ENCODE data around the gene NLGN2. TPM values are rescaled to one million over a fixed set of nuclear protein-coding genes. Genes with fewer than 3 reads are reported as not detected.

Gene NLGN2
- 2.4 and 6.1 TPM in 2 replicates for total RNA-seq

DNA sequence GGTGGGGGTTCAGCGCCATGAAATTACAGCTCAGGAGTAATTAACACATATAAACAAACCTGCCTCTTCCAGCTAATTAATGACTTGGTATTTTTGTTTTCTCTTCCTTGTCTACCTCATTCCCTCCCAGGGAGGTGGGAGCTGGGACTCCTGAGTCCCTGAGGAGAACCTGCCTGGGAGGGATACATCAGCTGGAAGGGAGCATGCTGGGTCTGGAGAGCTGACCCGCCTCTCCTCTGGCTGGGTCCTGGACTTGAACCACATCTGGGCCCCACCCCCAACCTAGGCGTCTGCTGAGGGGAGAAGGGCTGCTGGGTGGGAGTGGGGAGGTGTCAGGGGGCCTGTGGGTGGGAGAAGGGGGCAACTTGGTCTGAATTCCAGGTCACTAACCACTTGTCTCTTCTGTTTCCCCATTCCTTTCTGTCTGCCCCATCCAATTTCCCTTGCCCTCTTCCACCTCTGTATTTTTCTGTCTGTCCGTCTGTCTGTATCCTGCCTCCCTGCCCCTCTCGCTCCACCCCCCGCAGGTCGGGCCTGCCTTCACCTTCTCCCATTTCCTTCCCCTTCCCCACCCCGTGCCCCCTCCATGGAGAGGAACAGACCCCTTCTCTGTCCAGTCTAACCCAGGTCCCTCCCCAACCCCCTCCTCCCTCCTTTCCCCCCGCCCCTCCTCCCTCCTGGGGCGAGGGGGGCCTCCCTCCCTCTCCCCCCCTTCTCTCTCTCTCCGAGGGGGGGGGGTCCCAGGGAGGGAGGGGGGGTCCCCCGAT is at the start of gene NLGN2:
NLGN2 (plus strand) TSS at position 361 of the 767 bp plus-strand sequence. CDS start 411 bp downstream, outside the sequence.

DNA sequence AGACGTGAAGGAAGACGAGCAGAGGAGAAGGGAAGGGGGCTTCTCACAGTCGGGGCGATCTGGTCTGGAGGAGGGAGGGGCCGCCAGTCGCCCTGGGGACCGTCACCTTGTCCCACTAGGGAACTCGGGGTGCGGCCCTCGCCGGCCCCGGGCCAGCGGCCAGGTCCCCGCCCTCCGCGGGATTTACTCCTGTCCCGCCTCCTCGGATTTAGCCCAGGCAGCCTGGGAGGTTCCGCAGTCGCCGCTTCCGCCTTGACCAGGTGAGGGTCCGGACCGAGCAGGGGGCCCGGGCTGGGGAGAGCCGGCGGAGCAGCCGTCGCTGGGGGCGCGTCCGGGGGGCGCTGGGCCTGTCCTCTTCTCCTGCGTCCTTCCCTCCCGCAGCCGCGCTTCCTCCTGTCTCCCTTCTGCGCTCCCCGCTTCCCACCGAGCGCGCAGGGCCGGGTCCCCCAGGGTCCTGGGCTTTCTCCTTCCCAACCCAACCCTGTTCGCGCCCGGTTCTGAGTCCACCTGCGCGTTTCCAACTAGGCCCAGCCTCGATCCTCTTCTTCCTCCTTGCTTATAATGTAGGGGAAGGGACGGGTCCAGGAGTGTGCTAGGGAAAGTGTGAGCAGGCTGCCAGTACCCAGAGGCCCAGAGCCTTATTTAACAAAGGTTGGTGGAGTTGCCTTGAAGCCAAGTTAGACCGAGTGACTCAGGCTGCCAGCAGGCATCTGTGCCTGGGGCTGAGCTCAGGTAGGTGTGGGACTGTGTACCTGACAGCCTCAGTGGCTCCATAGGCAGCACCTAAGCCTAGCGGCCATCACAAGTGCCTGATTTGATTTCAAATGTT is 26.6 kb upstream of the NLGN2 start, which contains the start of gene TNK1:
TNK1 (plus strand) TSS at position 235 of the 829 bp plus-strand sequence. CDS start 1,838 bp downstream, outside the sequence.

DNA sequence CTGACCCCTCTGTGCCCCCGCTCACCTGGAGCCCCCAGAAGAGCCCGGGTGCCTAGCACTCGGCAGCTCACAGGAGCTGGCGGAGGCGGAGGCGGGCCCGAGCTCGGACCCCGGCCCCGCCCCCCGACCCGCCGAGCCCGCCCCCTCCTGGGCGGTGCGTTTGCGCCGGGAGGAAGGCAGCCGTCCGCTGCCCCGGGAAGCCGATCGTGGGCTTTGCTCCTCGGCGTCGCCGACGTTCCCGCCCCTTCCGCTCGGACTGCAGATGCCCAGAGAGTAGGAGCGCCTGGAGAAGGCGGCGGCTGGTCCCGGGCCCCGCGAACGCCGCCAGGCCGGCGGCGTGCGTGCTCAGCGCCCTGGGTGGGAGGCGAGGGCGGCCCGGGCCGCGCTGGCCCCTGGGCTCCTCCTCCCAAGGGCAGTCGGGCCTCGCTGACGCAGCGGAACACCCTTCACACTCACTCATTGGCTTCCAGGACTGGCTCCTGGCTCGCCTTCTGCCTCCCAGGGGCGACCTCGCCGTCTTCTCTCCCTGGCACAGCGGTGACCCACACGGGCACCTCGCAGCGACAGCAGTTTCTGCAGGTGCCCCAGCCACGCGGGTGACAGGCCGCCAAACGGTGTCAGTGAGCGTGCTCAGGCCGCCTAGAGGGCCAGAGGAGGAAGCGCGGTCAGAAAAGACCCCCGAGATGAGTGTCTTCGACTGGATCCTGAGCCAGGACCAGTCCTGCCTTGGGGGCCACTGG is 13.0 kb upstream of the NLGN2 start, which contains the start of gene PLSCR3:
PLSCR3 (minus strand) TSS at position 74 of the 740 bp plus-strand sequence. CDS start 415 bp downstream, outside the sequence.

DNA sequence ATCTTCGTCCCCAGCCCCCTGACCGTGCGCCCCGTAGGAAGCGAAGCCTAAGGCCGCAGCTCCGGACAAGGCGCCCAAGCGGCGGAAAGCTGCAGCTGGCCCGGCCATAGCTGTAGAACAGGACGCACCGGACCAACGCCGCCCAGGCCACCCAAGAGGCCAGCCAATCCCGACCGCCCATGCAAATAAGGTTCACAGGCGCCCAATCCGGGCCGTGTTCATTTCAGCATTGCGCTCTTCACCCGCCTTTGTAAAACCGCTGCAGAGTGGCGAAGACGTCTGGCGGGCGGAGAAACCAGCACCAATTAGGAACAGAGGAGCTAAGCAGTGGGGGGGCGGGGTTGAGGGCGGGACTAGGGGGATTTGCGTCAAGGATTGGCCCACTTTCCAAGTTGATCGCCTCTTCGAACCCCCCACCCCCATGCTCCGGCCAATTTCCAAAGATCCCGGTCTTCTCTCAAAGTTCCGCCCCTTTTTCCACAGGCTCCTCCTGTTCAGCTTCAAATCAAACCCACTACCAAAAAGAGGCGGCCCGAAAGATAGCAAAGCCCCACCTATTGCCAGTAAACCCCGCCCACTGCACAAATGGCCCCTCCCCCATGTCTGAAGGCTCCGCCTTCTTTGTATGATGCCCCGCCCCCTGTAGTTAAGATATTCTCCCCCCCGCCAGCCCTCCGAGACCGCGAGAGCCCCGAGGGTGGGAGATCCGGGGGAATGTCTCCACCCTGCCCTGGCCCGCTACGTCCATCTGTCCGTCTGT is 3.5 kb upstream of the NLGN2 start, which contains the start of gene TMEM256:
TMEM256 (minus strand) TSS at position 121 of the 760 bp plus-strand sequence; CDS start at position 108, 13 bp downstream.

DNA sequence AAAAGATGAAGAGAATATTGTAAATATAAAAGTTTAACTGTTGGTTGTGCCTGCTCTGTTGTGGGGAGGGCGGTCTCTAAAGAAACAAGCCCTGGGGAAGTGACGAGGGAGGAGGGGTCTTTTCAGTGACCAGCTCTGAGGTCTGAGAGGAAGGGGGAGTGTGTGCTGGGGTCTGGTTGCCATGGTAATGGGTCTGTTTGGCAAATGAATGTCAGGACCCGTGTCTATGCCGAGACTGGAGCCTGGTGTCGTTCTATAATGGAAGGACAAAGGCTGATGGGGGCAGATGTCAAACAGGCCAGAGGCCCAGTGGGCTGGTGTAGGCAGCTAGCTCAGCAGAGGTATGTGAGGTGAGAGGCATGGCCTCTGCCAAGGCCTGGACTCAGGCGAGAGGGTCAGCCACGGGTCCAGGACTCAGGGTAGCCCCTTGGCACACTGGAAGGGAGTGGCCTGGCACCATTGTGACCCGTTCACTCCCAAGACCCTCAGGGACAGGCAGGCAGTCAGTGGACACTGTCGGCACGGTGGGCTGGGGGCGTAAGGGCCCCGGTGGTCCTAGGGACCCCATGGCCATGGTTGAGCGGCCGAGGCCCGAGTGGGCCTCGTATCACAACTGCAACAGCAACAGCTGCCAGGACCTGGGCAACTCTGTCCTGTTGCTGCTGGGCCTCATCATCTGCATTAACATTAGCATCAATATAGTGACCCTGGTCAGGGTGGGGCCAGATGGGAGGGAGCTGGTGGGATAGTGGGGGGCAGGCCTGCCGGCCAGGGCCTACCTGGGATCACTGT is 12.4 kb downstream of the NLGN2 start, which contains the start of gene SPEM1:
SPEM1 (plus strand) TSS at position 506 of the 792 bp plus-strand sequence; CDS start at position 567, 61 bp downstream.

GRCh38 chr17:7425316-7425715 is 17.7 kb downstream of the NLGN2 start, which contains the start of gene SPEM2:
Gene SPEM2 (plus strand): TSS chr17:7425616. CDS start chr17:7425689, 73 bp downstream.

GRCh38 chr17:7428557-7428956 is 20.9 kb downstream of the NLGN2 start, which contains the start of gene SPEM3:
Gene SPEM3 (plus strand): TSS chr17:7428857. CDS start chr17:7428903, 46 bp downstream.

DNA sequence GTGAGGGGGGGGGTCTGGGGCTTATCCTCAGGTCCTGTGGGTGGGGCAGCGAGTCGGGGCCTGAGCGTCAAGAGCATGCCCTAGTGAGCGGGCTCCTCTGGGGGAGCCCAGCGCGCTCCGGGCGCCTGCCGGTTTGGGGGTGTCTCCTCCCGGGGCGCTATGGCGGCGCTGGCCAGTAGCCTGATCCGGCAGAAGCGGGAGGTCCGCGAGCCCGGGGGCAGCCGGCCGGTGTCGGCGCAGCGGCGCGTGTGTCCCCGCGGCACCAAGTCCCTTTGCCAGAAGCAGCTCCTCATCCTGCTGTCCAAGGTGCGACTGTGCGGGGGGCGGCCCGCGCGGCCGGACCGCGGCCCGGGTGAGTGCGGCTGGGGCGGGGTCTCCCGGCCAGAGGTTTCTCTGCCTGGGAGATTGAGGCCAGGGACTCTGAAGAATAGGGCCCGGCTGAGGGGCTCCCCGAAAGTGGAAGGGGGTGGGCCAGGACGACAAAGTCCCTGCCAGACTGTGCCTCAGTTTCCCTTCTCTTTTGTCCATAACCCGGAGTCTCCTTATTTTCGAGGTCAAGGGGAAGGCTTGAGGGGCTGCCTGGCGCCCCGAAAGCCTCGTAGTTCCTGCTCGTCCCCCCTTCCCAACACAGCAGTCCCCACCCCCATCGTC is 31.9 kb downstream of the NLGN2 start, which contains the start of gene FGF11:
FGF11 (plus strand) TSS at position 51 of the 651 bp plus-strand sequence; CDS start at position 160, 109 bp downstream.

GRCh38 chr17:7444682-7445618 is 37.3 kb downstream of the NLGN2 start, which contains the start of gene CHRNB1:
Gene CHRNB1 (plus strand): TSS chr17:7445061. CDS start chr17:7445128, 67 bp downstream.

Other genes starting within 250 kb of the NLGN2 start
- gene ASGR1, start 228.5 kb upstream of the NLGN2 start, total RNA-seq, result 0.23 TPM in 1 of 2 replicates, not detected in the other
- gene DLG4, start 188.0 kb upstream of the NLGN2 start, total RNA-seq, result 1.4 and 5.5 TPM in 2 replicates
- 173 and 216 TPM in 2 replicates for gene ACADVL, start 187.9 kb upstream of the NLGN2 start, total RNA-seq
- gene DVL2, start 173.3 kb upstream of the NLGN2 start, total RNA-seq, result 32.6 and 39.5 TPM in 2 replicates
- gene PHF23, start 168.4 kb upstream of the NLGN2 start, total RNA-seq, result 26.9 and 32.2 TPM in 2 replicates
- 171 and 262 TPM in 2 replicates for gene GABARAP, start 165.4 kb upstream of the NLGN2 start, total RNA-seq
- gene CTDNEP1, start 156.1 kb upstream of the NLGN2 start, total RNA-seq, result 39.4 and 49.4 TPM in 2 replicates
- 23.3 and 36.8 TPM in 2 replicates for gene ELP5, start 155.6 kb upstream of the NLGN2 start, total RNA-seq
- gene CLDN7, start 145.4 kb upstream of the NLGN2 start, total RNA-seq, result 7.9 and 26.0 TPM in 2 replicates
- 0.08 and 1.4 TPM in 2 replicates for gene SLC2A4, start 126.1 kb upstream of the NLGN2 start, total RNA-seq
- 0.47 and 0.72 TPM in 2 replicates for gene YBX2, start 113.2 kb upstream of the NLGN2 start, total RNA-seq
- gene EIF5A, start 100.2 kb upstream of the NLGN2 start, total RNA-seq, result 557 and 909 TPM in 2 replicates
- 42.7 and 70.0 TPM in 2 replicates for gene GPS2, start 92.5 kb upstream of the NLGN2 start, total RNA-seq
- 6.2 and 10.9 TPM in 2 replicates for gene NEURL4, start 78.5 kb upstream of the NLGN2 start, total RNA-seq
- gene ACAP1, start 71.3 kb upstream of the NLGN2 start, total RNA-seq, result 3.3 and 5.6 TPM in 2 replicates
- gene KCTD11, start 55.7 kb upstream of the NLGN2 start, total RNA-seq, result 6.0 and 13.0 TPM in 2 replicates
- gene TMEM95, start 52.7 kb upstream of the NLGN2 start, total RNA-seq, result not detected in 2 replicates
- 3.8 and 7.7 TPM in 2 replicates for gene TNK1, start 26.8 kb upstream of the NLGN2 start, total RNA-seq
- 68.4 and 99.4 TPM in 2 replicates for gene PLSCR3, start 13.3 kb upstream of the NLGN2 start, total RNA-seq
- 138 and 193 TPM in 2 replicates for gene TMEM256, start 3.7 kb upstream of the NLGN2 start, total RNA-seq
- not detected in 2 replicates for gene SPEM1, start 12.5 kb downstream of the NLGN2 start, total RNA-seq
- gene SPEM2, start 17.8 kb downstream of the NLGN2 start, total RNA-seq, result not detected in 2 replicates
- gene SPEM3, start 21.0 kb downstream of the NLGN2 start, total RNA-seq, result not detected in 2 replicates
- 25.2 and 30.4 TPM in 2 replicates for gene TMEM102, start 27.6 kb downstream of the NLGN2 start, total RNA-seq
- gene FGF11, start 31.7 kb downstream of the NLGN2 start, total RNA-seq, result 7.5 and 17.3 TPM in 2 replicates
- 9.8 and 14.8 TPM in 2 replicates for gene CHRNB1, start 37.2 kb downstream of the NLGN2 start, total RNA-seq
- 25.9 and 36.8 TPM in 2 replicates for gene ZBTB4, start 71.8 kb downstream of the NLGN2 start, total RNA-seq
- not detected in 2 replicates for gene SLC35G6, start 73.6 kb downstream of the NLGN2 start, total RNA-seq
- 31.9 and 33.7 TPM in 2 replicates for gene POLR2A, start 76.5 kb downstream of the NLGN2 start, total RNA-seq
- gene TNFSF12, start 141.2 kb downstream of the NLGN2 start, total RNA-seq, result 8.8 and 10.3 TPM in 2 replicates
- 0.80 and 5.9 TPM in 2 replicates for gene TNFSF13, start 150.9 kb downstream of the NLGN2 start, total RNA-seq
- gene SENP3, start 154.1 kb downstream of the NLGN2 start, total RNA-seq, result 56.2 and 86.9 TPM in 2 replicates
- 23.4 and 57.7 TPM in 2 replicates for gene CD68, start 171.8 kb downstream of the NLGN2 start, total RNA-seq
- gene MPDU1, start 176.0 kb downstream of the NLGN2 start, total RNA-seq, result 138 and 153 TPM in 2 replicates
- 141 and 207 TPM in 2 replicates for gene SOX15, start 182.2 kb downstream of the NLGN2 start, total RNA-seq
- 39.6 and 41.3 TPM in 2 replicates for gene FXR2, start 207.1 kb downstream of the NLGN2 start, total RNA-seq
- gene SAT2, start 220.0 kb downstream of the NLGN2 start, total RNA-seq, result 25.8 and 43.2 TPM in 2 replicates
- gene SHBG, start 222.3 kb downstream of the NLGN2 start, total RNA-seq, result not detected in 2 replicates
- gene ATP1B2, start 243.1 kb downstream of the NLGN2 start, total RNA-seq, result not detected in 2 replicates

Data from hair follicular keratinocyte (primary cell).